GM18870 (cell line): ENCODE measurements around the gene PDS5B.
"Not testable (repeated sequence)": the region's sequence is repeated elsewhere in the genome, so short reads cannot be mapped to it uniquely, and the experiment has no call there.

Experiments used
- ATAC-seq: cut with Tn5 transposase; IDR thresholded peaks from one replicate; pipeline ENCODE4 v1.9.1; 2021; ENCODE audit warnings: moderate library complexity; ENCODE audit not compliant: unreplicated experiment

The PDS5B gene

DNA sequence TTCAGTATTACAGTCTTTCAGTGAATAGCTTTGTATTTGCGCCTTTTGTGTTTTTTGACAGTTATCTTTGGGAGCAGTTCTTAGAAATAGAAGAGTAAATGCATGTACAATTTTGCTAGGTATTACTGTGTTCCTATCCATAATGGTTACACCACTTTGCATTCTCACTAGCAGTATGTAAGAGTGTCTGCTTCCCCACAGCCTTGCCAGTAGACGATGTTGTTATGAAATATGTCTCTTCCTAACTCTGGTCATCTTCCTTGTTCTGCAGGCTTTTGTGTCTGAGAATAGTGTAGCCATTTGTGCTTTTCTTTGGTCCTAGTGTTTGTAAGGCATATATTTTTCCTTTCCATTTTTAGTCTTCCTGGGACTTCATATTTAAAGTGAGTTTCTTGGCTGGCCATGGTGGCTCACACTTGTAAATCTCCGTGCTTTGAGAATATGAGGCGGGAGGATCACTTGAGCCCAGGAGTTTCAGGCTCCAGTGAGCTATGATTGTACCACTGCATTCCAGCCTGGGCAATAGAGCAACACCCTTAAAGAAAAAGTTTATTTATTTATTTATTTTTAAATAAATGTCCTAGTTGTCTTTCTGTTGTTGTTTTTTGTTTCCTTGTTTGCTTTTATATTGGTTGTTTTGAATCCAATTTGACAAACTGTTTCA lies 140.3 kb downstream of the PDS5B start:
- ATAC-seq: no peak

- ATAC-seq: no peak
Measured at GRCh38 chr13:32728327-32728726, 142.1 kb downstream of the PDS5B start.

- ATAC-seq: not testable (repeated sequence)
Measured at GRCh38 chr13:32729097-32729496, 142.8 kb downstream of the PDS5B start.

DNA sequence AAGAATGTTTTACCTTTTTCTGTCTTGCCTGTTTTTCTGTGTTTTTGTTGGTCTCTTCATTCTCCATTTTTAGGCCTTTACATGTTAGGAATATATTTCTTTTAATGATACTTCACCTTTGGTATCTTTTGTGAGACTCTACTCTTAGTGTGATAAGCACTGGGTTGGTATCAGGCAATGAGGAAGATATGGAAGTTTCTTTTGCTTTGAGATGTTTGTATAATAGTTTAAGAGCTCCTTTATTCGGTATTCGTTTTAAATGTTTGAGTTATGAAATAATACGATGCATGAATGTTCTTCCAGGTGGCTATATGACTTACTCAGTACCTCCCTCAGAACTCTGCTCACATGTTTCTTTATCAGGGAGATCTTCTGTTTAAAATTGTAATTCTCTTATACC lies 144.8 kb downstream of the PDS5B start:
- no peak for ATAC-seq

DNA sequence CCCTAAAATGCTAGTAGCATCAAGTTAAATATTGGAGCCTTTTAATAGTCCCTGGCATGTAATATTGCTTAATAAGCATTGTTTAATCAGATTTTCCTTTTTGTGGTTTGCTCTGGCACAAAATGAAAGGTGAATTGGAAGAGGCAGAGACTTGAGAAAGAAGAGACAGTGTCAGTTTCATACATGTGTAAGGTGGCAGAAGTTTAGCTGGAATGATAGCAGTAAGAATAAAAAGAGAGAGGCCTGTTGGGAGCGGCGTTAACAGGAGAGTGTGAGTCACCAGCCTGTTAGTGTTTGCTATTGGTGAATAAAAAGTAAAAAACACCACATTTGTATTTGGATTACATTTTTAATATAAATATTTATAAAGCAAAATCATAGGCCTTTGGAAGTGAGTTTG lies 145.3 kb downstream of the PDS5B start:
- ATAC-seq: no peak

GRCh38 chr13:32733690-32734089 lies 147.4 kb downstream of the PDS5B start:
- no peak for ATAC-seq

DNA sequence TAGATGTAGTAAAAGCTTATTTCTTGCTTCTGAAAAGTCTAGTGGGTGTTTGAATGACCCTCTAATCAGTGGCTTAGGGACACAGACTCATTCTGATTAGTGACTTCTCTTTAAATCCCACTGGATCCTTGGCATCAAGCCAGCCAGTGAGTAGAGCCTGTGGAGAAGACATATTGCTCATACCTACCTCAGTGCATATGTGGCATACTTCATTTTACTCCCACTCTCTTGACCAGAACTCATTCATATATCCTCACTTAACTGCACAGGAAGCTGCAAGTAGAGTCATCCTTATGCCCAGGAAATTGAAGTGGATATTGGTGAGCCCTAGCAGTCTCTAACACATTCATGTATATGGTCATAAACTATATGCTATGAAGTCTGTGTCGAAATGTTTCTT lies 148.3 kb downstream of the PDS5B start:
- ATAC-seq: no peak

DNA sequence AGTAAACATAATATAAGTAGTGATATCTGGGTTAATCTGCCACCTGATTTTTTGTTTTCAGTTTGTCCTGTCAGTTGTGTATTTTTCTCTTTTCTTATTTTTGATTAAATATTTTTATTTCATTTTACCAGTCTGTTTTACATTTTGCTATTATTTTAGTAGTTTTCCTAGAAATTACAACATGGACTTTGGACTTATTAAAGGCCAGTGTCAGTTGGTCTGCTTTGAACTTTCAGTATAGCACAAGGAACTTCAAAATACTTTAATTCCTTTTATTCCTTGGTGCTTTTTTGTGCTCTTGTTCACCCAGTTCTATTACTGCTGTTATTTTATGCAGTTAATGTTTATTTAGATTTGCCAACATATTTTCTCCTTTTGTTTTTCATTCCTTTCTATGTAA lies 149.6 kb downstream of the PDS5B start:
- ATAC-seq: no peak

GRCh38 chr13:32736648-32737047 lies 150.4 kb downstream of the PDS5B start:
- ATAC-seq: no peak

GRCh38 chr13:32737111-32737571 lies 150.9 kb downstream of the PDS5B start:
- ATAC-seq: peak; percentile 57

- peak; percentile 83 for ATAC-seq
Measured at GRCh38 chr13:32737679-32738078, 151.4 kb downstream of the PDS5B start.

- ATAC-seq: no peak
Measured at GRCh38 chr13:32745509-32745908, 159.3 kb downstream of the PDS5B start.

DNA sequence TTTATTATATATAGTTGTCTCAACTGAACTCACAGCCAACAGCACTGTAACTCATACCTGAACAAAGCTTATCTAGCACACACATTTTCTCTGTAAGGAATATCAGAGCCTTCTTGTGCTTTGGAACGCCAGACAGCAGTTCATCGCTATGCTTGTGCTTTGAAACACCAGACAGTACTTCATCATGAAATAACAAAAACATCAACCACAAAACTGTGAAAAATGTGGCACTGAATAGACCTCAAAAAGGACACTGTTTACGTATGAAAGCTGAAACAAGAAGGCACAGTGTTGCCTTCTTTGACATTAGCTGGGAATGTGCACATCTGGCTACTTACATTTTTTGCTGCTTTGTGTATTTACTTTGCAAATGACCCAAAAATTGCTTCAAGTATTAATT lies 160.2 kb downstream of the PDS5B start:
- ATAC-seq: no peak

GRCh38 chr13:32748305-32748704 lies 162.1 kb downstream of the PDS5B start:
- ATAC-seq: no peak

DNA sequence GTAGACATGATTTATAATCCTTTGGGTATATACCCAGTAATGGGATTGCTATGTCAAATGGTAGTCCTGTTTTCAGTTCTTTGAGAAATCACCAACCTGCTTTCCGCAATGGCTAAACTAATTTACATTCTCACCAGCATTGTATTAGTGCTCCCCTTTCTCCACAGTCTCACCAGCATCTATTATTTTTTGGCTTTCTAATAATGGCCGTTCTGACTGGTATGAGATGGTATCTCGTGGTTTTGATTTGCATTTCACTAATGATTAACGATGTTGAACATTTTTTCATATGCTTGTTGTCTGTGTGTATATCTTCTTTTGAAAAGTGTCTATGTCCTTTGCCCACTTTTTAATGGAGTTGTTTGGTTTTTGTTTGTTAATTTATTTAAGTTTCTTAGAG lies 165.1 kb downstream of the PDS5B start:
- peak; percentile 58 for ATAC-seq

DNA sequence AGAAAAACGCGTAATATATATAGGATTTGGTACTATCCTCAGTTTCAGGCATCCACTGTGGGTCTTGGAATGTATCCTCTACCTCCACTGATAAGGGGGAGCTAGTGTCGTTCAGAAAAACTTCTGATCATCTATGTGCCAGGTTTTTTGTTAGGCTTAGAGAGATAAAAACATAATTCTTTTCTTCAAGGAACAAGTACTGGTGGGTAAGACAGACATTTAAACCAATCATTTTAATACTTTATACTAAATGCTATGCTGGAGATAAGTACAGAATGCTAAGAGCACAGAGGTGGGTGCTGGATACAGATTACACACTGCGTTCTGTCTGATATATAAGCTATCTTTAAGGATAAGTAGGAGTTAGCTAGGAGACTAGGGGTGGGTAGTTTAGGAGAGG lies 166.1 kb downstream of the PDS5B start:
- no peak for ATAC-seq

GRCh38 chr13:32752997-32753606 lies 166.8 kb downstream of the PDS5B start:
- ATAC-seq: no peak

- ATAC-seq: no peak
Measured at GRCh38 chr13:32754179-32754578, 167.9 kb downstream of the PDS5B start.

DNA sequence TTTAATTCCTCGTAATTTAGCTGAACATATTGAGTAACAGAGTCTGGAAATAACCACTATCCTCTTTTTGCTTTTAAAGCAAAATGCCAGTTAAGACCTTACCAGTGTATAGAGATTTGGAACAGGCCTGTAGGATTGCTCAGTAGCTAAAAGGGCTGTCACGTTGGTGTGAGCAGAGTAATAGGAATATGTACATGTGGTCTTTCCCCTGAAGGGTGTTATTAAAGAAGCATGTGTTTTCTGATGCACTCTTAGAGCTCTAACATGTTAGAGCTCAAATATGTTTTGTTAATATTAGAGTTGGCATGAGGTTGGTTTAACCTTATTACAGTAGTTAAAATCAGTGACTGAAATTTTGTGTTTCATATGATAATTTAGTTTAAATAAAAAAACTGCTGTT lies 172.9 kb downstream of the PDS5B start:
- ATAC-seq: no peak

DNA sequence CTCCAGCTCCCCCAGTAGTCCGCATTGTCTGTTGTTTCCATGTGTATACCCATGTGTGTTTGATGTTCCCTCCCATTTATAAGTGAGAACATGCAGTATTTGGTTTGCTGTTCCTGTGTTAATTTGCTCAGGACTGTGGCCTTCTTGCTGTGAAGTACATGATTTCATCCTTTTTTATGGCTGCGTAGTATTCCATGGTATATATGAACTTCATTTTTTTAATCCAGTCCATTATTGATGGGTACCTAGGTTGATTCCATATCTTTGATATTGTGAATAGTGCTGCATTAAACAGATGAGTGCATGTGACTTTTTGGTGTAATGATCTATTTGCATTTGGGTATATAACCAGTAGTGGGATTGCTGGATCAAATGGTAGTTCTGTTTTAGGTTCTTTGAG lies 175.2 kb downstream of the PDS5B start:
- no peak for ATAC-seq

DNA sequence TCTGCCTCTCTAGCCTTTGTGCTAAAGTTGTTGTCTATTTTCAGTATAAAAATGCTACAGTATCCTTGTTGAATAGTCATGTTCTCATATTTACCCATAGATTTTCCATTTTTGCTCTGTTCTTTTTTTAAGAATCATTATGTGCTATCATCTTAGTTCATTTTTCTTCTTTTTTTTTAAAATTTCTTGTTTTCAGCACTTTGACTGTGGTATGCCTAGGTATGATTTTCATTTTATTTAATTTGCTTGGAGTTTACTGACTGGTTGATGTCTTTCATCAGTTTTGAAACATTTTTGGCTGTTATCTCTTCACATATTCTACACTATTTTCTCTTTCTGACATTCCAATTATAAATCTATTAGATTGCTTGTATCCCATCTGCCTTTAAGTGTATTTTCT lies 192.9 kb downstream of the PDS5B start:
- no peak for ATAC-seq

GRCh38 chr13:32781906-32782305 lies 195.7 kb downstream of the PDS5B start:
- no peak for ATAC-seq

GRCh38 chr13:32783067-32783466 lies 196.8 kb downstream of the PDS5B start:
- ATAC-seq: no peak
